HG03103 (cell line): ENCODE data around the gene KLHL14.

ENCODE experiments used
- ATAC-seq: cut with Tn5 transposase; IDR thresholded peaks from one replicate; pipeline ENCODE4 v1.9.1; 2021; ENCODE audit warnings: low read depth; ENCODE audit not compliant: unreplicated experiment

Gene KLHL14

DNA sequence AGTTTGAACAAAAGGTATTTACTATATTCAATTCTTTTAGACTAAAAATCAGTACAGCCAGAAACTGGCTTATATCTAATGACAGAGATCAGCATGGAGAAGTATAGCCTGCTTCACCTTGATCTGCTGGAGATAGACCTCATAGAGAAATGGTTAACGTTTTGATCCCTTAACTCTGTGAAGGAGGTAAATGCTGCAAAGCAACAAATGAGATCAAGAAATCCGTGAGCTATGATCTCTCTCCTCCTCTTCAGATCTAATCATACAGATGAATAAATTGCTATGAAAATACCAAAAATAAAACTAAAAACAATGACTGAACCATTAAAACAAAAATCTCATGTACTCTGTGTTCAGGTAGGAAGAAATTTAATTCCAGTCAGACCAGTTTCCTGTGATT lies 42.8 kb downstream of the KLHL14 start:
- ATAC-seq: no peak

DNA sequence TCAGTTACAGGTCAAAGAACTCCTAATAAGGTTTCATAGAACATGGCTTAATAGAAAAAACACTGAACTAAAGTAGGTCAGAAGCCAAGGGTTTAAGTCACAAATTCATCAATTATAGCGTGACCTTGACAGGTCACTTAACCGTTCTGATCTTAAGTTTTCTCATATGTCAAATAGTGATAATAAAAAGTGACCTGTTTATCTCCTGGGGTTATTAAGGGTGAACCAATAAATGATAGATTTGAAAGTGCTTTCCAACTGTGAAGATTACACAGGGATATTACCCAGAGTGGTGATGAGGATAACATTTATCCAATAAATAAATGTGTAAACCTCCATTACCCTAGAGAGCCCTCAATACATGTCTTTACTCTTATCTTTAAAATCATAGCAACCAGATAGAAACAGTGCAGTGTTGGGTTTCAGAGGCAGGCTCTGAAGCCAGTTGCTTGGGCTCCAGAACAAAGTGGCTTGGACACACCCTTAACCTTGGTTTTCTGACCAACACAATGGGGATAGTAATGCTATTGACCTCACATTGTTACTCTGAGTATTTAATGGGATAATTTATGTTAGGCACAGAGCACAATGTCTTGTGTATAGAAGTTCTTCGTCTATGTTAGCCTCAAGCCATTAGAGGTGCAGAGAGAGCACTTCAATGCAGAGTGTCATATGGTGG lies 48.6 kb downstream of the KLHL14 start:
- ATAC-seq: no peak

GRCh38 chr18:32722279-32722678 lies 50.5 kb downstream of the KLHL14 start:
- ATAC-seq: no peak

DNA sequence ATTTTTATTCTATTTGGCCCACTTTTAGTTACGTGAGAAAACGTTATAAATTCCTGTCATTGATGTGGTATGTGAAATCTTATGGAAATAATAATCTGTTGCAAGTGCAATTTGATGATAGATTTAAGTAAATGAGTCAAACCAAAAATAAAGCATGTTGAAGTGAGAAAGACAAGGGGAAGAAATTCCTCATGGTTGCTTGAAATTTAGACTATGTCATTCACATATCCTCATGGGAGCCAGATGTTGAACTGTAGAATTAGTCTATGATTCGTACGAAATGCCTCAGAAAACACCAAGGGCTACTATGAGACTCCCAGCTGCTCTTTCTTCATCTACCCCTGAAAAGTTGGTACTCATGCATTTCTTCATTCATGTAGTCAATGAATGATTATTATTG lies 55.7 kb downstream of the KLHL14 start:
- ATAC-seq: no peak

- ATAC-seq: peak; percentile 99
These were observed 58.2 kb downstream of the KLHL14 start for GRCh38 chr18:32714571-32715148.

DNA sequence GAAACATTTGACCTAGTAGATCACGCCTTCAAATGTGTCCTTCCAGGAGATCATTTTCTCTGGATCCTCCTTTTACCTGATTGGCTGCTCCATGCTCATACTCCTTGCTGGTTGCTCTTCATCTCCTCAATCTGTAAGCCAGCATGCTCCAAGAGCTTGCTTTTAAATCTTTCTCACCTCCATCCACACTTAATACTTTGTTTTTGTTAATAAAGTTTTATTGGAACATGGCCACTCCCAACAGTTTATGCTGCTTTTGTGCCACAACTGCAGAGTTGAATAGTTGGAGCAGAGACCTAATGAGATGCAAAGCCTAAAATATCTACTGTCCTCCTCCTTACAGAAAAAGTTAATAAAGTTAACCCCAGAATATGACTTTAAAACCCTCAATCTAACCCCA lies 60.0 kb downstream of the KLHL14 start:
- no peak for ATAC-seq

GRCh38 chr18:32711862-32712261 lies 61.0 kb downstream of the KLHL14 start:
- ATAC-seq: no peak

- ATAC-seq: no peak
These were observed 65.2 kb downstream of the KLHL14 start for GRCh38 chr18:32707586-32707985.

DNA sequence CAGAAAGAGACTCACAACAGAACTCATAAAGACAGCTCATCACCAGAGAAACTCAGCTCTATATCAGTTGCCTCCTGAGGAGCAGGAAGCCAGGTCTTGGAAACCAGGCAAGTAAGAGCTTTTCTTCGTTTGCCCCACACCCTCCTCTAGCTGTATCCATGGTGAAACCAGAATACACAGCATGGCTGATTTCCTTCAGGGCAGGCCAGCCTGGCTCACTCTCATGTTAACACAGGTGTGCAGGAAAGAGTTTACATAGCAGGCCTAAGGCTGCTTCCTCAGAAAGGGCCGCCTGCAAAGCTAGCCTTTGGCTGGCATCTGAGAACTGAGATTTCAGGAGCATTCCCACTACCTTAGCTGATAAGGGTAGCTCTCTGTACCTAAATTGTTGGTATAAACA lies 65.7 kb downstream of the KLHL14 start:
- no peak for ATAC-seq

GRCh38 chr18:32701313-32701712 lies 71.5 kb downstream of the KLHL14 start:
- no peak for ATAC-seq

- ATAC-seq: no peak
These were observed 74.7 kb downstream of the KLHL14 start for GRCh38 chr18:32698153-32698552.

DNA sequence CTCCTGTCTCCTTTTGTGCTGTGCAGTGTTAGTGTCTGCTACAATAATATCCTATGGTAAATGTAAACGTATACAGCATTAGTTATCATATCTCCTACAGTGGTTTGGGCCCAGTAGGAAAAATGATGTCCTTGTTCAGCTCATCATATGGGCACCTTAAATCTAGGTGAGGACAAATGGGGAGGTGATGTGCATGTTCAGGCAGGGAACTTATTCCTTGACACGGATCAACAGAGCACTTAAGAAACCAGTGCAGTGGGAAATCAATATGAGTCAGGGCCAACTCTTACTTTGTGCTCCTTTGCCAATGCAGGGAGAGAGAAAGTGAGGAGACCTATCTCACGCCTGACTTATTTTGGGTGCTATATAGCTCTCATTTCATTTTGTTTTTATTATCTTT lies 76.4 kb downstream of the KLHL14 start:
- no peak for ATAC-seq

DNA sequence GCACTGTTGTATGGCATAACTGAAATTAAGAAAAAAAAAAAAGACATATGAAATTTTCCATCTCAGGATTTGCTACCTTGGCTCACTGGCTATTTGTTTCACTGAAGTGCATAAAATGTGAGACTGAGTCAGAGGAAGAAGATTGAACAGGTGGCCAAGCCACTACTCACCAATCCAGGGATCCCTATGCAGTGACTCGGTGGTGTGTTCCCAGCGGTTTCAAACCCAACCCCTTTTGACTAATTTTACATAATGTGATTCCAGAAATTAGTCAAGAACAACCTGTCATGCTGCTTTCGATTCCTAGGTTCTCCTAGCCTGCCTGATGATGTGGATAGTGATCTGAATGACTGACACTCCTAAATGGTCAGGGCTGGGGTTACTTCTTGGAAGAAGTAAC lies 77.3 kb downstream of the KLHL14 start:
- no peak for ATAC-seq

DNA sequence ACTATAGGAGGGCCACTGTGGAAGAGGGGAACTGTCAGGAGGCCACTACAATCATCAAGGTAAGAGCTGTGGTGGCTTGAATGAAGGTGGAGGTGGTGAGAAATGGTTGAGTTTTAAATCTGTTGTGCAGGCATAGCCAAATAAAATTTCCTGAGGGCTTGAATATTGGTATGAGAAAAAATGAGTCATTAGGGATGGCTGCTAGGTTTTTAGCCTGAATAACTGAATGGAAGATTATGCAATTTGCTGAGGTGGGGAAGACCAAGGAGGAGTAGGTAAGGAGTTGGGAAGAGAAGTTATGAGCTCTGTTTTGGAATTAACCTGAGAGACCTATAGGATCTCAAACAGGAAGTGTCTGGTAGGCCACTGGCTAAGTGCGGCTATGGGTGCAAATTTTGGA lies 84.0 kb downstream of the KLHL14 start:
- ATAC-seq: no peak

- ATAC-seq: no peak
These were observed 87.9 kb downstream of the KLHL14 start for GRCh38 chr18:32684940-32685339.

GRCh38 chr18:32684096-32684495 lies 88.7 kb downstream of the KLHL14 start:
- ATAC-seq: no peak

DNA sequence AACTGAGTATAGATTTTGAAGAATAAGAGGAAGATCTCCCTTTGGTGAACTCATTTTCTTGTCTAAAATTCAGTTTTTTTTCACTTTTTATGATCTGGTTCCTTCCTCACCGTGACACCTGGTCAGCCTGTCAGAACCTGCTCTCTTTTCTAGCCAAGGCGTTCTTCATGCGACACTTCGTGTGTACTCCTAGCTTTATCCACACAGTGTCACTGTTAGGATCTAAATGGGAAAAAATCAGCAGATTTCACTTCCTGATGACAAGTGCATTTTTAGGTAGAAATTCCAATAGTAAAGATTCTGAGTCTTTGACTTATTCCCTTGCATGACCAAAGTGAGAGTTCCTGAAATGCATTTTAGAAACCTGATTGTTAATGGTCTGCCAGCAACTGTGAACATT lies 89.8 kb downstream of the KLHL14 start:
- ATAC-seq: no peak

- no peak for ATAC-seq
These were observed 95.2 kb downstream of the KLHL14 start for GRCh38 chr18:32677578-32677977.

DNA sequence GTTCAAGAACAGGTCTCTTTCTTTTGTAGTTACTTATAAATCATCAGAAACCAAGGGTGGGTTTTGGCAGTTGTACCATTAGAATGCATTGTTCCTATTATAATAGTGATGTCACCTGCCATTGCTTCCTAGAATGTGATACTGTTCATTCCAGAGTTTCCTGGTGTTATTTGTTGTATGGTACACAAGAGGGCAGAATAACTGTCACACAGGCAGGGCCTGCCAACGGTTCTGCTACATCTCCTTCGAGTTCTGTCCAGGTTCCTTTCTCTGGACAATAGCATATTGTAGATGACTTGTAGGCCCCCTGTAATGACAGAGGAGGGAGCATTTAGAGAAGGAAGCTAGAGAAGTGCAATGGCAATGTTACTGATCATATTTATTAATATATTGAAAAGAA lies 98.3 kb downstream of the KLHL14 start:
- no peak for ATAC-seq

DNA sequence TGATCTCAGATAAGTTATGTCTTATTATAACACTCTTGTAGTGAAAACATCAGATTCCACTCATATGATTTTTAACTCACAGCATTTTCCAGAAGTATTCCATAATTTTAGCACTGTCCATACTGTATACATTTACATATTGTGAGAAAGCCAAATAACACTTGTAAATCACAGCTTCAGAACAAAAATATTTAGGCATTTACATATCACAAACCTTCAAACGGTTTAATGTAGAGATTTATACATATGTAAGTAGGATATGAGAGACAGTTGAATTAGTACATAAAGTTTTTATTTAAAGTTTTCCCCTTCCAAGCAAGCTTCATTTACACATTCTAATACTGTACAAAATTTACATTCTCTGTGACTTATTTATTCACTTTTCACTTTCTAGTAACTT lies 100.4 kb downstream of the KLHL14 start:
- ATAC-seq: no peak

DNA sequence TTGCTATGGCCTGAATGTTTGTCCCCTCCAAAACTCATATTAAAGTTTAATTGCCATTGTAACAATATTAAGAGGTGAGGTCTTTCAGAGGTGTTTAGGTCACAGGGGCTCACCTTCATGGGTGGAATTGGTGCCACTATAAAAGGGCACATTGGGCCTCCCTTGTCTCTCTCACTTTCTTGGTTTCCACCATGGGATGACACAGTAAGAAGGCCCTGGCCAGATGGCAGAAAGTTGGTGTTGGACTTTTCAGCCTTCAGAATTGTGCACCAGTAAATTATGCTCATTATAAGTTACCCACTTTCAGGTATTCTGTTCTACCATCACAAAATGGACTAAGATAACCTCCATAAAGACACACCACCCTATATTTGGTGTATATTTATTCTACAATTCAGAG lies 102.1 kb downstream of the KLHL14 start:
- no peak for ATAC-seq

DNA sequence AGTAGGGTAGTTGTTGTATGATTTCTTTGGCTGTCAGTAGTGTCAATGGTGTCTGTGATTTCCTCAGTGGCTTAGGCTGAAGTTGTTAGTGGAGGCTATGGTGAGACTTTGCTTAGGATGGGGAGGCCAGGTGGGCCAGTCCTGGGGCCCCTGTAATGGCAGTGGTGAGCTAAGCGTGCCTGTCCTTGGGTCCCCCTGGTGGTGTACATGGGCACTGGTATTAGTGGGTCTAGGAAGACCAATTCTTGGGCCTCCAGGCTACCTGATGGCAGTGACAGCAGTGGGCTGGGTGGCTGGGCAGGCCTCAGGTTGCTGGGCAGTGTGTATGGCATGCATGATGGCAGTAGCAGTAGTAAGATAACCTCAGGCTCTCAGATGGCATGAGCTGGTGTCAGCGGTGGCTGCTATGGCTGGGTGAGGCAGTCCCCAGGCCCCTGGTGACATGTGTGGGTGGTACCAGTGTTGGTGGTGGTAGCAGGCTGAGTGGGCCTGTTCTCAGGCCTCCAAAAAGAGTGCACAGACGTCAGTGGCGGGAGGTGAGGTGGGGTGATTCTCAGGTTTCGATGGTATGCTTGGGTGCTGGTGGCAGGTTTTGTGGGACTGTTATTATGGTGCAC lies 103.2 kb downstream of the KLHL14 start:
- no peak for ATAC-seq
